ENCODE measurements around the gene RAPGEF6.

The RAPGEF6 gene

GRCh38 chr5:131377346-131377745 lies 257.7 kb downstream of the RAPGEF6 start:
- ATAC-seq = no peak

GRCh38 chr5:131375351-131375750 lies 259.7 kb downstream of the RAPGEF6 start:
- no peak for ATAC-seq
- TF ChIP-seq CREB5 (CRISPR knock-in tag; IDR thresholded peaks at IDR 0.05; ENCODE audit: low read depth) (no peak), TCF4 (CRISPR knock-in tag; IDR thresholded peaks at IDR 0.05; ENCODE audit: borderline replicate concordance) (no peak), ZNF565 (CRISPR knock-in tag; conservative IDR thresholded peaks at IDR 0.05; ENCODE audit: low read depth) (no peak), PATZ1 (CRISPR knock-in tag; IDR thresholded peaks at IDR 0.05; ENCODE audit: borderline replicate concordance) (no peak), SNAI2 (CRISPR knock-in tag; IDR thresholded peaks at IDR 0.05) (no peak)

More at GRCh38 chr5:131377346-131377745, 257.7 kb downstream of the RAPGEF6 start:
- no peak for TF ChIP-seq CSDC2 (CRISPR knock-in tag; IDR thresholded peaks at IDR 0.05)
